GM23338 (cell line): ENCODE results near the gene CLN6. TPM values are rescaled to one million over a fixed set of nuclear protein-coding genes. Genes with fewer than 3 reads are reported as not detected.

Experiments
- ATAC-seq: fragments of 200-7000 bp; cut with Tn5 transposase; 3 replicates; pipeline ENCODE4 v1.9.1; 2020
- DNase-seq: peaks from one replicate; pipeline ENCODE4 v3.0.0-alpha.2; 2015; ENCODE audit warnings: low spot score
- H2AFZ ChIP-seq: fragments of 200-600 bp; sonication (generic); 2 replicates; pipeline ENCODE4 v1.8.0; 2016; ENCODE audit warnings: antibody characterized with exemption, mild to moderate bottlenecking, moderate library complexity
- H3F3A ChIP-seq: fragments of 200-600 bp; sonication (generic); replicated peaks from 2 replicates; pipeline ENCODE4 v1.8.0; 2017; ENCODE audit warnings: antibody characterized with exemption, mixed run types, low read depth
- H3K27ac ChIP-seq: fragments of 200-600 bp; sonication (generic); 2 replicates; pipeline ENCODE4 v1.6.1; 2016; ENCODE audit warnings: low read depth
- H3K27me3 ChIP-seq: fragments of 200-600 bp; sonication (generic); 2 replicates; pipeline ENCODE4 v1.8.0; 2016; ENCODE audit warnings: mild to moderate bottlenecking, mixed run types, moderate library complexity; ENCODE audit not compliant: insufficient read depth
- H3K36me3 ChIP-seq: fragments of 200-600 bp; sonication (generic); 2 replicates; pipeline ENCODE4 v1.8.0; 2016; ENCODE audit warnings: mild to moderate bottlenecking; ENCODE audit not compliant: insufficient read depth
- H3K4me1 ChIP-seq: fragments of 200-600 bp; sonication (generic); 2 replicates; pipeline ENCODE4 v1.8.0; 2016; ENCODE audit warnings: mild to moderate bottlenecking, moderate library complexity; ENCODE audit not compliant: insufficient read depth
- H3K4me2 ChIP-seq: fragments of 200-600 bp; sonication (generic); 2 replicates; pipeline ENCODE4 v1.7.1; 2017; ENCODE audit warnings: mixed run types
- H3K4me3 ChIP-seq: fragments of 200-600 bp; sonication (generic); 2 replicates; pipeline ENCODE4 v1.6.1; 2016; ENCODE audit warnings: mixed run types
- H3K79me2 ChIP-seq: fragments of 200-600 bp; sonication (generic); replicated peaks from 2 replicates; pipeline ENCODE4 v1.8.0; 2017; ENCODE audit warnings: mild to moderate bottlenecking; ENCODE audit not compliant: insufficient read depth
- H3K9me2 ChIP-seq: fragments of 200-600 bp; sonication (generic); 2 replicates; pipeline ENCODE4 v1.8.0; 2017; ENCODE audit not compliant: insufficient read depth
- H4K20me1 ChIP-seq: fragments of 200-600 bp; sonication (generic); replicated peaks from 2 replicates; pipeline ENCODE4 v1.8.0; 2017; ENCODE audit warnings: mild to moderate bottlenecking; ENCODE audit not compliant: insufficient read depth
- H3K27ac Mint-ChIP-seq: 2 replicates; pipeline ENCODE4 v1.8.0; 2020; ENCODE audit warnings: inconsistent platforms, mild to moderate bottlenecking, moderate library complexity, mixed read lengths
- H3K27me3 Mint-ChIP-seq: 3 replicates; pipeline ENCODE4 v1.8.0; 2022; ENCODE audit warnings: low read depth, mild to moderate bottlenecking, moderate library complexity, mixed read lengths, inconsistent platforms; ENCODE audit not compliant: insufficient read depth, poor library complexity
- H3K36me3 Mint-ChIP-seq: 3 replicates; pipeline ENCODE4 v1.8.0; 2021; ENCODE audit warnings: low read depth, mild to moderate bottlenecking, inconsistent platforms, moderate library complexity, mixed read lengths
- H3K4me1 Mint-ChIP-seq: 3 replicates; pipeline ENCODE4 v1.8.0; 2020; ENCODE audit warnings: mild to moderate bottlenecking, inconsistent platforms, mixed read lengths
- H3K4me3 Mint-ChIP-seq: 3 replicates; pipeline ENCODE4 v1.8.0; 2021; ENCODE audit warnings: moderate library complexity, mild to moderate bottlenecking, inconsistent platforms, mixed read lengths
- H3K9me3 Mint-ChIP-seq: 3 replicates; pipeline ENCODE4 v1.8.0; 2020; ENCODE audit warnings: moderate library complexity, mild to moderate bottlenecking, inconsistent platforms, mixed read lengths
- CREB1 ChIP-seq: fragments of 250-450 bp; sonication (Bioruptor Pico); IDR thresholded peaks from 2 replicates; pipeline ENCODE4 v1.5.0; 2020; ENCODE audit warnings: low read depth, mild to moderate bottlenecking, moderate library complexity
- EZH2 ChIP-seq: fragments of 200-600 bp; sonication (generic); IDR thresholded peaks from one replicate; pipeline ENCODE4 v1.8.0; 2017; ENCODE audit warnings: antibody characterized with exemption, mild to moderate bottlenecking, low read depth; ENCODE audit not compliant: unreplicated experiment
- EZH2phosphoT487 ChIP-seq: fragments of 200-600 bp; sonication (generic); IDR thresholded peaks from one replicate; pipeline ENCODE4 v1.8.1; 2018; ENCODE audit warnings: antibody characterized with exemption; ENCODE audit not compliant: unreplicated experiment
- JUNB ChIP-seq: IDR thresholded peaks from one replicate; pipeline ENCODE4 v1.6.1; 2016; ENCODE audit warnings: antibody characterized with exemption; ENCODE audit not compliant: unreplicated experiment
- NANOG ChIP-seq: IDR thresholded peaks from 2 replicates; pipeline ENCODE4 v1.6.1; 2016; ENCODE audit warnings: antibody characterized with exemption, borderline replicate concordance
- POLR2AphosphoS5 ChIP-seq: IDR thresholded peaks from 2 replicates; pipeline ENCODE4 v1.6.1; 2016; ENCODE audit warnings: antibody characterized with exemption, low read depth
- STAT1 ChIP-seq: IDR thresholded peaks from one replicate; pipeline ENCODE4 v1.6.1; 2016; ENCODE audit warnings: antibody characterized with exemption; ENCODE audit not compliant: unreplicated experiment
- ZNF114 ChIP-seq: fragments of 250-450 bp; sonication (Bioruptor Pico); IDR thresholded peaks from 2 replicates; pipeline ENCODE4 v1.5.0; 2020; ENCODE audit warnings: mild to moderate bottlenecking, moderate library complexity
- ZNF331 ChIP-seq: fragments of 250-450 bp; sonication (Bioruptor Pico); IDR thresholded peaks from 2 replicates; pipeline ENCODE4 v1.5.0; 2020; ENCODE audit warnings: low read depth, mild to moderate bottlenecking, moderate library complexity
- polyA plus RNA-seq: library from polyadenylated mRNA; unstranded; fragments of >200 nt; fragmentation: Nextera tagmentation; extraction: Ambion mirVana; gene quantifications from 2 replicates; pipeline ENCODE4 v1.2.1, GENCODE V29; 2016
- total RNA-seq: library from RNA; depleted of rRNA; stranded (reverse); fragments of >200 nt; shearing (Covaris generic); gene quantifications from 2 replicates; pipeline ENCODE4 v1.2.3, GENCODE V29; 2014
- TF ChIP-seq, protein P1 (sequence below), 2 experiments: fragments of 200-600 bp in 1 of 2; sonication (generic) in 1 of 2; conservative IDR thresholded peaks; 2 replicates each; pipeline versions ENCODE4 v1.5.1 to v1.6.1; 2016 to 2017; ENCODE audit warnings: antibody characterized with exemption in 2 of 2, low read depth in 2 of 2, mild to moderate bottlenecking in 2 of 2, moderate library complexity in 1 of 2
- TF ChIP-seq, protein P2 (sequence below): IDR thresholded peaks from 2 replicates; pipeline ENCODE4 v1.6.1; 2016; ENCODE audit warnings: antibody characterized with exemption
- TF ChIP-seq, protein P3 (sequence below): IDR thresholded peaks from one replicate; pipeline ENCODE4 v1.6.1; 2018; ENCODE audit warnings: antibody characterized with exemption; ENCODE audit not compliant: unreplicated experiment
- TF ChIP-seq, protein P4 (sequence below): fragments of 250-450 bp; sonication (Bioruptor Pico); IDR thresholded peaks from 2 replicates; pipeline ENCODE4 v1.5.0; 2020; ENCODE audit warnings: mild to moderate bottlenecking, moderate library complexity

Gene CLN6
- total and polyA plus RNA-seq, 2 experiments from 2014 or later: 20.7 to 69.5 TPM

DNA sequence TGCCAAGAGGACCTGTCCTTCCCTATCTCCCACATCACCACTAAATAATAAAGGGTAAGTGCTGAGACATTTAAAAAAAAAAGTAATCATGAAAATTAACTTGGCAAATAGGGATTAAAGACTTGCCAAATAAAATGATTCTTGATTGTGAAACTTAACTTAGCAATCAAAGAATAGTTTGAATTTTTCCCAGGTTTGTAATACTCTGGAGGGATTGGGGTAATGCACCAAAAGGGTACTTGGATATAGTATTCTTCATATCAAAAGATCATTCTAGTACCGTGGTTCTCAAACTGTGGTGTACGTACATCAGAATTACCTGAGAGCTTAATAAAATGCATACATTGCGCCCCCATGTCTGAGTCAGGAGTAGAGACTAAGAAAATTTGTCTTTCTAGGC lies 52.9 kb downstream of the CLN6 start:
- H3K27ac Mint-ChIP-seq: no peak overlapping the region
- no peak overlapping the region for H3K4me2 ChIP-seq
- ATAC-seq: no peak

More for the DNA sequence above, 52.9 kb downstream of the CLN6 start:
- Histone ChIP-seq H3K79me2 (no peaks in the 10 kb centered on the region), H3K4me3 (no peak overlapping the region), H2AFZ (no peak overlapping the region), H3K9me2 (no peaks in the 10 kb centered on the region), H4K20me1 (no peaks in the 10 kb centered on the region; the same call in 1 of the 2 replicates), H3K27ac (no peak overlapping the region), H3K36me3 (peaks cover 12% of the 10 kb centered on the region; the same call in 1 of the 2 replicates), H3F3A (no peaks in the 10 kb centered on the region), H3K4me1 (no peaks in the 10 kb centered on the region), H3K27me3 (no peaks in the 10 kb centered on the region)
- Mint-ChIP-seq H3K9me3 (no peaks in the 10 kb centered on the region), H3K4me3 (no peak overlapping the region), H3K4me1 (no peaks in the 10 kb centered on the region), H3K27me3 (no peaks in the 10 kb centered on the region), H3K36me3 (peaks cover 19% of the 10 kb centered on the region; the same call in 2 of the 3 replicates)
- TF ChIP-seq, protein P1, sequence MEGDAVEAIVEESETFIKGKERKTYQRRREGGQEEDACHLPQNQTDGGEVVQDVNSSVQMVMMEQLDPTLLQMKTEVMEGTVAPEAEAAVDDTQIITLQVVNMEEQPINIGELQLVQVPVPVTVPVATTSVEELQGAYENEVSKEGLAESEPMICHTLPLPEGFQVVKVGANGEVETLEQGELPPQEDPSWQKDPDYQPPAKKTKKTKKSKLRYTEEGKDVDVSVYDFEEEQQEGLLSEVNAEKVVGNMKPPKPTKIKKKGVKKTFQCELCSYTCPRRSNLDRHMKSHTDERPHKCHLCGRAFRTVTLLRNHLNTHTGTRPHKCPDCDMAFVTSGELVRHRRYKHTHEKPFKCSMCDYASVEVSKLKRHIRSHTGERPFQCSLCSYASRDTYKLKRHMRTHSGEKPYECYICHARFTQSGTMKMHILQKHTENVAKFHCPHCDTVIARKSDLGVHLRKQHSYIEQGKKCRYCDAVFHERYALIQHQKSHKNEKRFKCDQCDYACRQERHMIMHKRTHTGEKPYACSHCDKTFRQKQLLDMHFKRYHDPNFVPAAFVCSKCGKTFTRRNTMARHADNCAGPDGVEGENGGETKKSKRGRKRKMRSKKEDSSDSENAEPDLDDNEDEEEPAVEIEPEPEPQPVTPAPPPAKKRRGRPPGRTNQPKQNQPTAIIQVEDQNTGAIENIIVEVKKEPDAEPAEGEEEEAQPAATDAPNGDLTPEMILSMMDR (conservative IDR thresholded peaks at IDR 0.05; ENCODE audit: low read depth in 2 of 2): no peak
- TF ChIP-seq, protein P2, sequence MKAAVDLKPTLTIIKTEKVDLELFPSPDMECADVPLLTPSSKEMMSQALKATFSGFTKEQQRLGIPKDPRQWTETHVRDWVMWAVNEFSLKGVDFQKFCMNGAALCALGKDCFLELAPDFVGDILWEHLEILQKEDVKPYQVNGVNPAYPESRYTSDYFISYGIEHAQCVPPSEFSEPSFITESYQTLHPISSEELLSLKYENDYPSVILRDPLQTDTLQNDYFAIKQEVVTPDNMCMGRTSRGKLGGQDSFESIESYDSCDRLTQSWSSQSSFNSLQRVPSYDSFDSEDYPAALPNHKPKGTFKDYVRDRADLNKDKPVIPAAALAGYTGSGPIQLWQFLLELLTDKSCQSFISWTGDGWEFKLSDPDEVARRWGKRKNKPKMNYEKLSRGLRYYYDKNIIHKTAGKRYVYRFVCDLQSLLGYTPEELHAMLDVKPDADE: no peak
- no peak for TF ChIP-seq ZNF114 (CRISPR knock-in tag)
- no peak for TF ChIP-seq EZH2
- no peak for TF ChIP-seq CREB1
- TF ChIP-seq NANOG: no peak
- TF ChIP-seq ZNF331 (CRISPR knock-in tag): no peak
- TF ChIP-seq EZH2phosphoT487: no peak
- TF ChIP-seq JUNB: no peak
- TF ChIP-seq POLR2AphosphoS5: no peak
- TF ChIP-seq STAT1: no peak
- TF ChIP-seq, protein P3, sequence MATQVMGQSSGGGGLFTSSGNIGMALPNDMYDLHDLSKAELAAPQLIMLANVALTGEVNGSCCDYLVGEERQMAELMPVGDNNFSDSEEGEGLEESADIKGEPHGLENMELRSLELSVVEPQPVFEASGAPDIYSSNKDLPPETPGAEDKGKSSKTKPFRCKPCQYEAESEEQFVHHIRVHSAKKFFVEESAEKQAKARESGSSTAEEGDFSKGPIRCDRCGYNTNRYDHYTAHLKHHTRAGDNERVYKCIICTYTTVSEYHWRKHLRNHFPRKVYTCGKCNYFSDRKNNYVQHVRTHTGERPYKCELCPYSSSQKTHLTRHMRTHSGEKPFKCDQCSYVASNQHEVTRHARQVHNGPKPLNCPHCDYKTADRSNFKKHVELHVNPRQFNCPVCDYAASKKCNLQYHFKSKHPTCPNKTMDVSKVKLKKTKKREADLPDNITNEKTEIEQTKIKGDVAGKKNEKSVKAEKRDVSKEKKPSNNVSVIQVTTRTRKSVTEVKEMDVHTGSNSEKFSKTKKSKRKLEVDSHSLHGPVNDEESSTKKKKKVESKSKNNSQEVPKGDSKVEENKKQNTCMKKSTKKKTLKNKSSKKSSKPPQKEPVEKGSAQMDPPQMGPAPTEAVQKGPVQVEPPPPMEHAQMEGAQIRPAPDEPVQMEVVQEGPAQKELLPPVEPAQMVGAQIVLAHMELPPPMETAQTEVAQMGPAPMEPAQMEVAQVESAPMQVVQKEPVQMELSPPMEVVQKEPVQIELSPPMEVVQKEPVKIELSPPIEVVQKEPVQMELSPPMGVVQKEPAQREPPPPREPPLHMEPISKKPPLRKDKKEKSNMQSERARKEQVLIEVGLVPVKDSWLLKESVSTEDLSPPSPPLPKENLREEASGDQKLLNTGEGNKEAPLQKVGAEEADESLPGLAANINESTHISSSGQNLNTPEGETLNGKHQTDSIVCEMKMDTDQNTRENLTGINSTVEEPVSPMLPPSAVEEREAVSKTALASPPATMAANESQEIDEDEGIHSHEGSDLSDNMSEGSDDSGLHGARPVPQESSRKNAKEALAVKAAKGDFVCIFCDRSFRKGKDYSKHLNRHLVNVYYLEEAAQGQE: no peak
- TF ChIP-seq, protein P4, sequence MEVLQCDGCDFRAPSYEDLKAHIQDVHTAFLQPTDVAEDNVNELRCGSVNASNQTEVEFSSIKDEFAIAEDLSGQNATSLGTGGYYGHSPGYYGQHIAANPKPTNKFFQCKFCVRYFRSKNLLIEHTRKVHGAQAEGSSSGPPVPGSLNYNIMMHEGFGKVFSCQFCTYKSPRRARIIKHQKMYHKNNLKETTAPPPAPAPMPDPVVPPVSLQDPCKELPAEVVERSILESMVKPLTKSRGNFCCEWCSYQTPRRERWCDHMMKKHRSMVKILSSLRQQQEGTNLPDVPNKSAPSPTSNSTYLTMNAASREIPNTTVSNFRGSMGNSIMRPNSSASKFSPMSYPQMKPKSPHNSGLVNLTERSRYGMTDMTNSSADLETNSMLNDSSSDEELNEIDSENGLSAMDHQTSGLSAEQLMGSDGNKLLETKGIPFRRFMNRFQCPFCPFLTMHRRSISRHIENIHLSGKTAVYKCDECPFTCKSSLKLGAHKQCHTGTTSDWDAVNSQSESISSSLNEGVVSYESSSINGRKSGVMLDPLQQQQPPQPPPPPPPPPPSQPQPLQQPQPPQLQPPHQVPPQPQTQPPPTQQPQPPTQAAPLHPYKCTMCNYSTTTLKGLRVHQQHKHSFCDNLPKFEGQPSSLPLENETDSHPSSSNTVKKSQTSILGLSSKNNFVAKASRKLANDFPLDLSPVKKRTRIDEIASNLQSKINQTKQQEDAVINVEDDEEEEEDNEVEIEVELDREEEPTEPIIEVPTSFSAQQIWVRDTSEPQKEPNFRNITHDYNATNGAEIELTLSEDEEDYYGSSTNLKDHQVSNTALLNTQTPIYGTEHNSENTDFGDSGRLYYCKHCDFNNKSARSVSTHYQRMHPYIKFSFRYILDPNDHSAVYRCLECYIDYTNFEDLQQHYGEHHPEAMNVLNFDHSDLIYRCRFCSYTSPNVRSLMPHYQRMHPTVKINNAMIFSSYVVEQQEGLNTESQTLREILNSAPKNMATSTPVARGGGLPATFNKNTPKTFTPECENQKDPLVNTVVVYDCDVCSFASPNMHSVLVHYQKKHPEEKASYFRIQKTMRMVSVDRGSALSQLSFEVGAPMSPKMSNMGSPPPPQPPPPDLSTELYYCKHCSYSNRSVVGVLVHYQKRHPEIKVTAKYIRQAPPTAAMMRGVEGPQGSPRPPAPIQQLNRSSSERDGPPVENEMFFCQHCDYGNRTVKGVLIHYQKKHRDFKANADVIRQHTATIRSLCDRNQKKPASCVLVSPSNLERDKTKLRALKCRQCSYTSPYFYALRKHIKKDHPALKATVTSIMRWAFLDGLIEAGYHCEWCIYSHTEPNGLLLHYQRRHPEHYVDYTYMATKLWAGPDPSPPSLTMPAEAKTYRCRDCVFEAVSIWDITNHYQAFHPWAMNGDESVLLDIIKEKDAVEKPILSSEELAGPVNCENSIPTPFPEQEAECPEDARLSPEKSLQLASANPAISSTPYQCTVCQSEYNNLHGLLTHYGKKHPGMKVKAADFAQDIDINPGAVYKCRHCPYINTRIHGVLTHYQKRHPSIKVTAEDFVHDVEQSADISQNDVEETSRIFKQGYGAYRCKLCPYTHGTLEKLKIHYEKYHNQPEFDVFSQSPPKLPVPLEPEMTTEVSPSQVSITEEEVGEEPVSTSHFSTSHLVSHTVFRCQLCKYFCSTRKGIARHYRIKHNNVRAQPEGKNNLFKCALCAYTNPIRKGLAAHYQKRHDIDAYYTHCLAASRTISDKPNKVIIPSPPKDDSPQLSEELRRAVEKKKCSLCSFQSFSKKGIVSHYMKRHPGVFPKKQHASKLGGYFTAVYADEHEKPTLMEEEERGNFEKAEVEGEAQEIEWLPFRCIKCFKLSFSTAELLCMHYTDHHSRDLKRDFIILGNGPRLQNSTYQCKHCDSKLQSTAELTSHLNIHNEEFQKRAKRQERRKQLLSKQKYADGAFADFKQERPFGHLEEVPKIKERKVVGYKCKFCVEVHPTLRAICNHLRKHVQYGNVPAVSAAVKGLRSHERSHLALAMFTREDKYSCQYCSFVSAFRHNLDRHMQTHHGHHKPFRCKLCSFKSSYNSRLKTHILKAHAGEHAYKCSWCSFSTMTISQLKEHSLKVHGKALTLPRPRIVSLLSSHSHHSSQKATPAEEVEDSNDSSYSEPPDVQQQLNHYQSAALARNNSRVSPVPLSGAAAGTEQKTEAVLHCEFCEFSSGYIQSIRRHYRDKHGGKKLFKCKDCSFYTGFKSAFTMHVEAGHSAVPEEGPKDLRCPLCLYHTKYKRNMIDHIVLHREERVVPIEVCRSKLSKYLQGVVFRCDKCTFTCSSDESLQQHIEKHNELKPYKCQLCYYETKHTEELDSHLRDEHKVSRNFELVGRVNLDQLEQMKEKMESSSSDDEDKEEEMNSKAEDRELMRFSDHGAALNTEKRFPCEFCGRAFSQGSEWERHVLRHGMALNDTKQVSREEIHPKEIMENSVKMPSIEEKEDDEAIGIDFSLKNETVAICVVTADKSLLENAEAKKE (CRISPR knock-in tag): no peak
- no peak for DNase-seq
